GM08714 (cell line): Measurements from ENCODE around the gene TRMT13.

Source experiments
- H3K4me3 ChIP-seq: fragments of 200-500 bp; sonication (Bioruptor generic); 2 replicates; pipeline ENCODE4 v1.5.1; 2014; ENCODE audit warnings: mild to moderate bottlenecking, low read length, inconsistent platforms
- ZNF274 ChIP-seq: IDR thresholded peaks from 2 replicates; pipeline ENCODE4 v1.6.1; 2012; ENCODE audit warnings: mild to moderate bottlenecking, low read depth, low read length

Gene TRMT13

DNA sequence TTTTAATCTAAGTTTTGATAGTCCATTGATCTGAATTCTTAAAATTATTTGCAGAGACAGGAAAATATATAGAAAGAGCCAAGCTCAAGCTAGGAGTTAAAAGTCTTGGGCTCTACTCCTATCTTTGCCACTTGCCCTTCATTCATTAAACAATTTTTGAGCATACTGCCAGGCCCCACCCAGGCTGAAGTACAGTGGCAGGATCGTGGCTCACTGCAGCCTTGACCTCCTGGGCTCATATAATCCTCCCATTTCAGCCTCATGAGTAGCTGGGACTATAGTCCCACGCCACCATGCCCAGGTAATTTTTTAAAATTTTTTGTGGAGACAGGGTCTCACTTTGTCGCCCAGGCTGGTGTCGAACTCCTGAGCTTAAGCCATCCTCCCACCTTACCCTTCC is 8.2 kb downstream of the TRMT13 start:
- no peak for TF ChIP-seq ZNF274
- H3K4me3 ChIP-seq: no peak overlapping the region

DNA sequence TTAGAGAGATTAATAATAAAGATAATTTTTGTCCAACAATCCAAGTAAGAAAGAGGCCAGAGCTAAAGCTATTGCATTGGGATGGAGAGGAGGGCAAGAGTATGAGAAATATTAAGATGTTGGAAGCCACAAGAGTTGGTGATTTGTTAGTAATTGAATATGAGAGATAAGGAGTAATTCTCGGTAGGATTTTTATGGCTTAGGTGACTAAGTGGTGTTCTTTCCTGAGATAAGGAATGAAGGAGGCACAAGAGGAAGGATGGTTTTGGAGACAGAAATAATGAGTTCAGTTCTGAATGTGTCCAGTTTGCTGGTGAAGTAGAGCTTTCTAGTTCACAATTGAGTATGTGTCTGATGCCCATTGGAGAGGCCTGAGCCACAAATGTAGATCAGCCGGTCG is 9.4 kb downstream of the TRMT13 start:
- no peak for TF ChIP-seq ZNF274
- no peak overlapping the region for H3K4me3 ChIP-seq

DNA sequence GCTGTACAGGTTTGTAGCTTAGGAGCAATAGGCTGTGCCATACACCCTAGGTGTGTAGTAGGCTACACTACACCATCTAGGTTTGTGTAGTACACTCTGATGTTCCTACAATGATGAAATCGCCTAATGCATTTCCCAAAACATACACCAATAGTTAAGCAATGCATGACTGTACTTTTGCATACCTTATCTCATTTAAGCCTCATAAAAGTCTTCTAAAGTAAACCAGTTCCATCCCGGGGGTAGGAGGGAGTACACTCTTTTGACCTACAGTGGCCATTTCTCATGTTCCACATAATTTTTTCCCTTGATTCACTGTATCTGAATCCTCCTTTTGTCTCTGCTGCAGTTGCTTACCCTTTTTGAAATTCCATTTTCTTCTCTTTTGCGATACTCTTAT is 12.2 kb downstream of the TRMT13 start:
- no peak overlapping the region for H3K4me3 ChIP-seq
- no peak for TF ChIP-seq ZNF274

DNA sequence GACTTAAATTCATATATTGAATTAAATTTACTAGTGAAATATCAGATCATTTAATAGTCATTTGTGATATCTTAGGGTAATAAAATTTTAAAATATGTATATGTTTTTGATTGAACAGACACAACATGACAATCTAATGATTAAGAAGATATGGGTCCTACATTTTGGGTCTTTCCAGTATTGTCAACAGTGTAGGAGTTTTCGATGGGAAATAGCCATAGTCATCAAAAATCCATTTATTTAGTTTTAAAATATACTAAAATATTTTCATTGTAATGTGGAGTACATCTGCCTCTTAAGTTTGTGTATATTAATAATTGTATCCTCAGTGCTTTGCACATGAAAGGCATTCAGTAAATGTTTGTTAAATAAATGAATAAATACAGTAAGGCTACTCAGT is 14.0 kb downstream of the TRMT13 start:
- no peak for TF ChIP-seq ZNF274

DNA sequence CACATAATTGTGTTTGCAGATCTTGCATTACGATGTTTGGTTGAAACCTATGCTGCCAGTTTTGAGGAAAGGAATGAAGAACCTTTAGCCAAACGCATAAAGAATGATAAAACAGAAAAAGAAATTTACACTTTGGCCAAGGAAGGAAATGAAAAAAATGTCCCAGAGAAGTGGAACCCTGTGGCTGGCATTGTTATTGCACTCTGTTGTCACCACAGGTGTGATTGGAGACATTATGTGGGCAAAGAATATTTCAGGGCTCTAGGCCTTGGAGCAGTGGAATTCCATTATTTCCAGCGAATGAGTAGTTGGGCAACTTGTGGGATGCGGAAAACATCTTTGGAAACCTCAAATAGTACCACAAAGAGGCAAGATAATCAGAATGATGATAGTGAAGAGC is 14.9 kb downstream of the TRMT13 start:
- TF ChIP-seq ZNF274: no peak
- H3K4me3 ChIP-seq: no peak overlapping the region

More for the DNA sequence above, 14.0 kb downstream of the TRMT13 start:
- no peak overlapping the region for H3K4me3 ChIP-seq

DNA sequence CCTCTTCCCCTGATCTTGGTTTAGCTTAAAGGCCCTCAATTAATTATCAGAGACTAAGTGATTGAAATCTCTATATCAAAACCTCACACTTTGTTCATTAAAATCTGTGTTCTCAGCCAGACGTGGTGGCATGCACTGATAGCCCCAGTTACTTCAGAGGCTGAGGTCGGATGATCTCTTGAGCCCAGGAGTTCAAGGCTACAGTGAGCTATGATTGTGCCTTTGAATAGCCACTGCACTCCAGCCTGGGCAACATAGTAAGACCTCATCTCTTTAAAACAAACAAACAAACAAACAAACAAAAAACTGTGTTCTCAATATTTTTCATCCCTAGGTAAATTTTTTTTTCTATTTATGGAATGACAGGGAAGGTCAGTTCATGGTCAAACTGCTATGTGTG is 18.7 kb downstream of the TRMT13 start:
- TF ChIP-seq ZNF274: no peak
- no peak overlapping the region for H3K4me3 ChIP-seq

DNA sequence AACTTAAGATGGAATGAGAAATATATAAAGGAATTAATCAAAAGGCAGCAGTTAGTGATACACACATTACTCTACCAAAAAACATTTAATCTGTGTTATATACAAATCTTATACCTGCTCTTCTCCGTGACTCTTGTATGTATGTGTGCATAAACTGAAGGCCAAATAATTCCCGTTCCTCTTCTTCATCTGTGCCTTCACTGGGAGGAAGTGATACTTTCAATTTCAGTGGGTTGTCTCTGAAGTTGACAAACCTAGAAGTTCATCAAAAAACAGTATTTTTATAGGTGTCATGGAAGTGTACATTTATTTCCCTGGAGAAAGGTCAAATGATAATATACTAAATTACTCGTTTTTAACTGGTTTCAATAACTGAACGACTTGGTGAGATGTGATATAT is 19.3 kb downstream of the TRMT13 start:
- TF ChIP-seq ZNF274: no peak
- no peak overlapping the region for H3K4me3 ChIP-seq

DNA sequence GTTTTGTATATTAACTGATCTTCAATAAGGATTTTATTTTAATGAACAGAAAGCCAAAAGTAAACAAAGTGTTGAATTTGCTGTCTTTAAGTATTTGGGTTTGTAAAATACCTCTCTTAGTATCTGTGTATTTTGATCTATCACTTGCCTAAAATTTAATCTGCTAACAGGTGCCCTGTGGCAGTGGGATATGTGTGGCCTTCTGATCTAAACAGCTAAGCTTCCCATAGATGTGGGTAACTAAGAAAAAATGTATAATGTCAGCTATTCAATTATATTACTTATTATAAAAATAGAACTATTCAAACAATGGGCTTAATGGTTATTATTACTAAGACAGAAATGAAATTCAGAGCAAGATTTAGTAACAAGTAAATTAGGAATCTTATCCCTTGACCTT is 29.9 kb downstream of the TRMT13 start:
- H3K4me3 ChIP-seq: no peak overlapping the region
- no peak for TF ChIP-seq ZNF274

DNA sequence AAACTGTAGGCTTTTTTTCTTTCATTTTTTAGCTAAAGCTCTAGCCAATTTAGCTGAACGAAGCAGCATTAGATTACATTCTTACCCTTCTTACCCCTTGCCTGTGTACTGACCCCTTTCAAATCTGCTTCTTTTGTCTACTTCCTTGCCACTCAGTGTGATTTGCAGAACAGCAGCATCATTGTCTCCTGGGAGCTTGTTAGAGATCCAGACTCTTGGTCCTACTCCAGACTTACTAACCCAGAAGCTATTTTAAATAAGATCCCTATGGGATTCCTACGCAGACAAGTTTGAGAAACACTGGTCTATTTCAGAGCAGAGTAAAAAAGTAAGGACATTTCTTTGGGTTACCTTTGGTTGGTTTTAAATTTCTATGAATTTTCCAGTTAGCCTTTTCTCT is 31.3 kb downstream of the TRMT13 start:
- no peak for TF ChIP-seq ZNF274
- no peak overlapping the region for H3K4me3 ChIP-seq

DNA sequence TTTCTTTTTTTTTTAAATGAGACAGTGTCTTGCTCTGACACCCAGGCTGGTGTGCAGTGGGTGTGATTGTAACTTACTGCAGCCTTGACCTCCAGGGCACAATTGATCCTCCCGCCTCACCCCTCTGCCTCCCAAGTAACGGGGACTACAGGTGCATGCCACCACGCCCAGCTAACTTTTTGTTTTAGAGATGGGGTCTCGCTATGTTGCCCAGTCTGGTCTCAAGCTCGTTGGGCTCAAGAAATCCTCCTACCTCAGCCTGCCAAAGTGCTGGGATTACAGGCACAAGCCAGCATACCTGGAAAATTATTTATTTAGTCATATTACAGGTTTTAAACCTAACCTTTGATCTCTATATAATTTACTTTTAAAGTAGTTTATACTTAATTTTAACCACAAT is 31.7 kb downstream of the TRMT13 start:
- TF ChIP-seq ZNF274: no peak
- H3K4me3 ChIP-seq: no peak overlapping the region

DNA sequence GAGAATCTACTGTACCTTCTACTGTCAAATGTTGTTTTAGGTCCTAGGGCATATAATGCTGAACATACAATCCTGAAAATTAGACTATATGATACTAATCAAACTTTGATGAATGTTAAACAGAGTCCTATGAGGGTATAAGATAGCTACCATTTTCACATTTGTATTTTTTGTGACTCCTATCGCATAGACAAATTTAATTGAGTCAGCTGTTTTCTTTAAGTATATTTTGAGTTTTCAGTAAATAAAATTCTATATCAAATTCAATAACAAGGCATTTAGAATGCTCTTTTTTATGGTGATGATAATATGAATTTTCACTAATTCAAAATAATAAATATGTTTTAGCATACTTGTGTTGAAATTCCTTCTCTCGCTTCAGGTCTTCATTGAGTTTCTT is 35.1 kb downstream of the TRMT13 start:
- TF ChIP-seq ZNF274: no peak
- H3K4me3 ChIP-seq: no peak overlapping the region

DNA sequence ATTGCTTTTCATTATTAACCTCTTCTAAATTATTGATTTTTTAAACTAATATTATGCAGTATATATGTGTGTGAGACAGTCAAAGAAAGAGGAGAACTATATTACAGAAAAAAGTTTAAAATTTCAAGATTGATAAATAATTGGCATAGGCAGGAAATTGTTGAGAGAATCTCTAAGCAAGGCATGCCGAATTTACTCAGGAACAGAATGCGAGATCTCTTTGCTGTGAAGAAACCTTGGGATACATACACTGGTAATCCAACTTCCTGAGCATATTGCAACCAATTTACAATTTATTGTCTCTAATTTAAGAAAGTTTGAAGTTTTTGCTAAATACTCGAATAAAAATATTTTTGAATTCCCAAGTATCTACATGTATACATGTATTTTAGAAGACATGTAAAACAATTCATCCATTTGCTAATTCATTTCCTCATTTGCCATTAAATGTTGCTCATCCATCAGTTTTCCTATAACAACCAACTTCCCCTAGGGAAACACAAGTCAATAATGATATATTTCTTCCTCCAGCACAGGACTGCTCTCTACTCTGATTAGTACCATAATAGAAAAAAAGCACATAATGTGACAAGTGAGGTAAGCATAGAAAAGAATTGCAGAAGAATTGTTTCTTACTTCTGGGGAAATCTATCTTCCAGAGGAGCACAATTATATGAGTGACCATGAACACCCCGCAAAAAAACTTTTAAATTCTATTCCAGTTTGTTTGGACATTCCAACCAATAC is 44.5 kb downstream of the TRMT13 start:
- no peak overlapping the region for H3K4me3 ChIP-seq
- TF ChIP-seq ZNF274: no peak

DNA sequence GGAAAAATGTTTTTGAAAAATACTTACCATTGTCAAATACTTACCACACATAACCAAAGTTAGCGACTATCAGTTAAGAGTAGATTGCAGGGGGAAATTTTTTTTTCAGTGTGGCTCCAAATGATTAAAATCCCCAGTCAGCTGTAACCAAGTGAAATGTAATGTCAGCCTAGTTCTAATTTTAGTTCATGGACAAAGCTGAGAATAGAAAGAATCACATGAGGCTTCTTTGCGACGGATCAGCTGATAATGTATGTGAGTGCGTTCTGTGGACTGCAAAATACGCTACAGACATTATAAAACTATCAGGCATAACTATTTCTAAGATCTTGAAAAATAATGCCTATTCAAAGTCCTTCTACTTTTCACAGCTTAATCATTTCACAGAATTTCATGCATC is 45.1 kb downstream of the TRMT13 start, which contains the start of gene LRRC39:
Gene LRRC39, minus strand, starts transcription at position 166 of the 400 bp plus-strand sequence. CDS start 9,740 bp downstream, outside the sequence.
- TF ChIP-seq ZNF274: no peak
- H3K4me3 ChIP-seq: no peak within 1 kb of the TSS

DNA sequence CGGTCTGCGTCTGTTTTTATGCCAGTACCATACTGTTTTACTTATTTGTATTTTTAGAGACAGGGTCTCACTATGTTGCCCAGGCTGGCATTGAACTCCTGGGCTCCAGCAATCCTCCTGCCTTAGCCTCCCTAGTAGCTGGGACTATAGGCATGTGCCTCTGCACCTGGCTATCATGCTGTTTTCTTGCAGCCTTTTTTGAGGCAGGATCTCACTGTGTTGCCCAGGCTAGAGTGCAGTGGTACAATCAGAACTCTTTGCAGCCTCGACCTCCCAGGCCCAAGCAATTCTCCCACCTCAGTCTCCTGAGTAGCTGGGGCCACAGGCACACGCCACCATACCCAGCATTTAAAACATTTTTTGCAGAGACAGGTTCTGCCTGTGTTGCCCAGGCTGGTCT is 50.4 kb downstream of the TRMT13 start:
- H3K4me3 ChIP-seq: no peak overlapping the region
- no peak for TF ChIP-seq ZNF274

DNA sequence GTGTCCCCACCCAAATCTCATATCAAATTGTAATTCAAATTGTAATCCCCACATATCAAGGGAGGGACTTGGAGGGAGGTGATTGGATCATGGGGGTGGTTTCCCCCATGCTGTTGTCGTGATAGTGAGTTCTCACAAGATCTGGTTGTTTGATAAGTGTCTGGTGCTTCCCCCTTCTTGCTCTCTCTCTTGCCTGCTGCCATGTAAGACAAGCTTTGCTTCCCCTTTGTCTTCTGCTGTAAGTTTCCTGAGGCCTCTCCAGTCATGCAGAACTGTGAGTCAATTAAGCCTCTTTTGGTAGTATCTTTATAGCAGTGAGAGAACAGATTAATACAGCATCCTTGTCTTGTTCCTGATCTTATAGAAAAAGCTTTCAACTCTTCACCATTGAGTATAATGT is 51.6 kb downstream of the TRMT13 start:
- H3K4me3 ChIP-seq: no peak overlapping the region
- TF ChIP-seq ZNF274: no peak

DNA sequence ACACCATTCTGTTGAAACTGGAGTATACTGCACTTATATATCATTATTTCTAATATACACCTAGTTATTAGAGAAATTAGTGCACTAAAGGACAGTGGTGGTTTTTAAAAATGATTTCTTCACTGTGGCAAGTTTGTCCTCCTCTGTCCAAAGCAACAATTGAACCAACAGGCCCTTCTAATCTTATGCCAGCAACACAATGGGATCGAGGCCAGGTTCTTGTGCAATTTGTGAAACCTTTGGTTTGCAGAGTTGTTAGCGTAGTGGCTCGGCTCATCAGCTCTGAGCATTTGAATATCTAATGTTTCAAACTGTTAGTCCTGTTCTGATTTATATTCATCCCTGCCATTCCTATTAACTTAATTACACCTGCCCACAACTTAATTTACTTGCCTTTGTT is 54.9 kb downstream of the TRMT13 start:
- TF ChIP-seq ZNF274: no peak

More for the DNA sequence above, 54.9 kb downstream of the TRMT13 start:
- H3K4me3 ChIP-seq: no peak overlapping the region
